ENCODE measurements around the gene PDCD11.

- TF ChIP-seq SP1 (IDR thresholded peaks at IDR 0.05) (no peak), FOXM1 (IDR thresholded peaks at IDR 0.05; ENCODE audit: borderline replicate concordance) (no peak), NFRKB (IDR thresholded peaks at IDR 0.05) (no peak), ELF4 (IDR thresholded peaks at IDR 0.05) (no peak), SUZ12 (IDR thresholded peaks at IDR 0.05) (no peak)
These were observed 27.3 kb downstream of the PDCD11 start for GRCh38 chr10:103423748-103424147.
